Activated CD8-positive, alpha-beta memory T cell treated with anti-CD3 and anti-CD28 coated beads for 4 hours (primary cell): ENCODE data around the gene GPD1.

Experiments
- DNase-seq, 2 donors: peaks; one replicate each; pipeline ENCODE4 v3.0.0-alpha.2; 2020; ENCODE audit warnings: low read depth in 2 of 2

The GPD1 gene

GRCh38 chr12:50103767-50104321 is at the start of gene GPD1:
GPD1 (plus strand) TSS chr12:50104008; CDS start chr12:50104051, 43 bp downstream.
- no peak for DNase-seq

GRCh38 chr12:50055831-50056638 is 47.8 kb upstream of the GPD1 start:
- DNase-seq = peak; percentile 20 to 29

- no peak for DNase-seq
These were observed 47.2 kb upstream of the GPD1 start for GRCh38 chr12:50056639-50056976.

GRCh38 chr12:50057000-50057841 is 46.6 kb upstream of the GPD1 start, which contains the start of gene ASIC1:
ASIC1 (plus strand) TSS chr12:50057596; CDS start chr12:50058767, 1,171 bp downstream.
- peak; percentile 13 to 17 for DNase-seq

- no peak for DNase-seq
These were observed 45.7 kb upstream of the GPD1 start for GRCh38 chr12:50057896-50058670.

- no peak for DNase-seq
These were observed 45.0 kb upstream of the GPD1 start for GRCh38 chr12:50058743-50059312.

GRCh38 chr12:50059440-50060119 is 44.2 kb upstream of the GPD1 start:
- DNase-seq = peak; percentile 52 to 53

- DNase-seq = no peak
These were observed 43.7 kb upstream of the GPD1 start for GRCh38 chr12:50060120-50060468.

- no peak for DNase-seq
These were observed 42.6 kb upstream of the GPD1 start for GRCh38 chr12:50061171-50061570.

GRCh38 chr12:50061946-50062686 is 41.7 kb upstream of the GPD1 start:
- no peak for DNase-seq

- DNase-seq = no peak
These were observed 40.9 kb upstream of the GPD1 start for GRCh38 chr12:50062728-50063460.

GRCh38 chr12:50065726-50066310 is 38.0 kb upstream of the GPD1 start:
- DNase-seq = no peak

GRCh38 chr12:50066402-50066801 is 37.4 kb upstream of the GPD1 start:
- no peak for DNase-seq

GRCh38 chr12:50069069-50069468 is 34.7 kb upstream of the GPD1 start:
- DNase-seq = no peak

- DNase-seq = no peak
These were observed 34.3 kb upstream of the GPD1 start for GRCh38 chr12:50069539-50069938.

GRCh38 chr12:50070314-50071060 is 33.3 kb upstream of the GPD1 start:
- DNase-seq = peak in 1 of 2 donors; percentile 38

- DNase-seq = no peak
These were observed 31.5 kb upstream of the GPD1 start for GRCh38 chr12:50072198-50072907.

- no peak for DNase-seq
These were observed 30.6 kb upstream of the GPD1 start for GRCh38 chr12:50073206-50073605.
